ENCODE measurements around the gene CDHR1. TPM values are rescaled to one million over a fixed set of nuclear protein-coding genes. Genes with fewer than 3 reads are reported as not detected.

CDHR1 gene
- total and polyA plus RNA-seq, 4 donors, result 0.07 to 0.51 (median 0.14) TPM

GRCh38 chr10:84159076-84159685 lies 35.2 kb upstream of the CDHR1 start:
- Histone ChIP-seq H3K36me3 (ENCODE audit: control insufficient read depth in 4 of 4, insufficient read depth in 3 of 4, low read depth in 1 of 4, low read length in 3 of 4) (peaks cover 0 to 7% (median 3%) of the 10 kb centered on the region in 4 donors), H3K27me3 (ENCODE audit: control insufficient read depth in 4 of 4, insufficient read depth in 4 of 4, low read length in 3 of 4) (peaks cover 0 to 4% (median 1%) of the 10 kb centered on the region in 4 donors), H3K4me3 (ENCODE audit: low read depth in 1 of 3, low read length in 3 of 3) (no peak overlapping the region), H3K4me1 (ENCODE audit: control insufficient read depth in 4 of 4, insufficient read depth in 4 of 4, low read length in 3 of 4) (peaks cover 0 to 2% (median 0%) of the 10 kb centered on the region in 4 donors), H3K27ac (ENCODE audit: low read depth in 1 of 2, low read length in 2 of 2) (no peak overlapping the region), H3K9me3 (ENCODE audit: control insufficient read depth in 4 of 4, low read length in 3 of 4) (no peaks in the 10 kb centered on the region), H3K9ac (ENCODE audit: low read depth in 1 of 2, low read length in 2 of 2) (no peak overlapping the region)
- WGBS, result 35% methylated on average over 9 of the region's 9 CpGs
- no peak for TF ChIP-seq ATF3 (IDR thresholded peaks at IDR 0.05)
- TF ChIP-seq FOXA2 (IDR thresholded peaks at IDR 0.05), result no peak
- TF ChIP-seq REST (IDR thresholded peaks at IDR 0.05), result no peak
- TF ChIP-seq YY1 (IDR thresholded peaks at IDR 0.05), result no peak
- TF ChIP-seq HNF4A (conservative IDR thresholded peaks at IDR 0.05), result no peak
- TF ChIP-seq, protein P1, sequence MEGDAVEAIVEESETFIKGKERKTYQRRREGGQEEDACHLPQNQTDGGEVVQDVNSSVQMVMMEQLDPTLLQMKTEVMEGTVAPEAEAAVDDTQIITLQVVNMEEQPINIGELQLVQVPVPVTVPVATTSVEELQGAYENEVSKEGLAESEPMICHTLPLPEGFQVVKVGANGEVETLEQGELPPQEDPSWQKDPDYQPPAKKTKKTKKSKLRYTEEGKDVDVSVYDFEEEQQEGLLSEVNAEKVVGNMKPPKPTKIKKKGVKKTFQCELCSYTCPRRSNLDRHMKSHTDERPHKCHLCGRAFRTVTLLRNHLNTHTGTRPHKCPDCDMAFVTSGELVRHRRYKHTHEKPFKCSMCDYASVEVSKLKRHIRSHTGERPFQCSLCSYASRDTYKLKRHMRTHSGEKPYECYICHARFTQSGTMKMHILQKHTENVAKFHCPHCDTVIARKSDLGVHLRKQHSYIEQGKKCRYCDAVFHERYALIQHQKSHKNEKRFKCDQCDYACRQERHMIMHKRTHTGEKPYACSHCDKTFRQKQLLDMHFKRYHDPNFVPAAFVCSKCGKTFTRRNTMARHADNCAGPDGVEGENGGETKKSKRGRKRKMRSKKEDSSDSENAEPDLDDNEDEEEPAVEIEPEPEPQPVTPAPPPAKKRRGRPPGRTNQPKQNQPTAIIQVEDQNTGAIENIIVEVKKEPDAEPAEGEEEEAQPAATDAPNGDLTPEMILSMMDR (IDR thresholded peaks at IDR 0.05; ENCODE audit: low read depth, low read length, missing input control), result no peak
- no peak for TF ChIP-seq GABPA (IDR thresholded peaks at IDR 0.05 in 1 of 2, conservative IDR thresholded peaks at IDR 0.05 in 1 of 2)
- no peak for TF ChIP-seq EGR1 (IDR thresholded peaks at IDR 0.05; ENCODE audit: low read depth in 2 of 2)
- no peak for TF ChIP-seq NR2F2 (IDR thresholded peaks at IDR 0.05)
- DNase-seq (ENCODE audit: low spot score), result no peak

DNA sequence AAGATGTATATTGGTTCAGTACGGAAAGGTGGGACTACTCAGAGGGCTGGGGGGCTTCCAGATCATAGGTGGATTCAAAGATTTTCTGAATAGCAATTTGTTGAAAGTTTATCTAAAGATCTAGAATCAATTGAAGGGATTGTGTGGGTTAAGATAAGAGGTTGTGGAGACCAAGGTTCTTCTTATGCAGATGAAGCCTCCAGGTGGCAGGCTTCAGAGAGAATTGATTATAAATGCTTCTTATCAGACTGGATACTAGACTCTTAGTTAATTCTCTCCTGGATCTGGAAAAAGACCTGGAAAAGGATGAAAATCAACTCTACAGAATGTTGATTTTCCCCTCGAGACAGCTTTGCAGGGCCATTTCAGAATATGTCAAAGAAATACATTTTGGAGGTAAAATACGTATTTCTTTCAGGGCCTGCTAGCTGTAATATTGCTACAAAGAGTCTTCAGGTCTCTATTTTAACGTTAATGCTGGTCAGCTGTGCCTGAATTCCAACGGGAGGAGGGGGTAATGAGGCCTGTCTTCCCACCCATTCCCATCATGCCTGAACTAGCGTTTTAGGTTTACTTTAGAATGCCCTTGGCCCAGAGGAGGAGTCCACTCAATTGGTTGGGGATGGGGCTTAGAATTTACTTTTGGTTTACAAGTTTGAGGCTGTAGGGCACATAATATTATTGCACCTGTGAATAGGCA lies 33.5 kb upstream of the CDHR1 start:
- WGBS, result 51% methylated on average over 6 of the region's 6 CpGs
- H3K36me3 ChIP-seq (ENCODE audit: control insufficient read depth in 4 of 4, insufficient read depth in 3 of 4, low read depth in 1 of 4, low read length in 3 of 4), result no peaks in the 10 kb centered on the region
- no peaks in the 10 kb centered on the region for H3K9me3 ChIP-seq (ENCODE audit: control insufficient read depth in 4 of 4, low read length in 3 of 4)
- TF ChIP-seq REST (IDR thresholded peaks at IDR 0.05), result no peak
- H3K4me1 ChIP-seq (ENCODE audit: control insufficient read depth in 4 of 4, insufficient read depth in 4 of 4, low read length in 3 of 4), result peaks cover 0 to 2% (median 0%) of the 10 kb centered on the region in 4 donors
- H3K4me3 ChIP-seq (ENCODE audit: low read depth in 1 of 3, low read length in 3 of 3), result no peak overlapping the region
- H3K27ac ChIP-seq (ENCODE audit: low read depth in 1 of 2, low read length in 2 of 2), result no peak overlapping the region
- no peak overlapping the region for H3K9ac ChIP-seq (ENCODE audit: low read depth in 1 of 2, low read length in 2 of 2)
- peaks cover 0 to 4% (median 1%) of the 10 kb centered on the region in 4 donors for H3K27me3 ChIP-seq (ENCODE audit: control insufficient read depth in 4 of 4, insufficient read depth in 4 of 4, low read length in 3 of 4)
- DNase-seq (ENCODE audit: low spot score), result no peak

Data from liver (tissue), 9 donors.